HEK293T (cell line): ENCODE measurements around the gene HTATSF1.

Experiments
- FOXM1 ChIP-seq: fragments of 450-650 bp; IDR thresholded peaks from 2 replicates; pipeline ENCODE4 v1.6.1; 2017; ENCODE audit warnings: mild to moderate bottlenecking, borderline replicate concordance
- LEF1 ChIP-seq: fragments of 450-650 bp; IDR thresholded peaks from 2 replicates; pipeline ENCODE4 v1.6.1; 2017; ENCODE audit warnings: mild to moderate bottlenecking, borderline replicate concordance
- TF ChIP-seq, protein P1 (sequence below): fragments of 450-650 bp; IDR thresholded peaks from 2 replicates; pipeline ENCODE4 v1.6.1; 2016

- TF ChIP-seq LEF1 (no peak), FOXM1 (no peak)
- TF ChIP-seq, protein P1, sequence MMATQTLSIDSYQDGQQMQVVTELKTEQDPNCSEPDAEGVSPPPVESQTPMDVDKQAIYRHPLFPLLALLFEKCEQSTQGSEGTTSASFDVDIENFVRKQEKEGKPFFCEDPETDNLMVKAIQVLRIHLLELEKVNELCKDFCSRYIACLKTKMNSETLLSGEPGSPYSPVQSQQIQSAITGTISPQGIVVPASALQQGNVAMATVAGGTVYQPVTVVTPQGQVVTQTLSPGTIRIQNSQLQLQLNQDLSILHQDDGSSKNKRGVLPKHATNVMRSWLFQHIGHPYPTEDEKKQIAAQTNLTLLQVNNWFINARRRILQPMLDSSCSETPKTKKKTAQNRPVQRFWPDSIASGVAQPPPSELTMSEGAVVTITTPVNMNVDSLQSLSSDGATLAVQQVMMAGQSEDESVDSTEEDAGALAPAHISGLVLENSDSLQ = no peak
These were observed 44.3 kb upstream of the HTATSF1 start for GRCh38 chrX:136453114-136453513.
